HG03280 (cell line): ENCODE data around the gene KCTD7.
"Not testable (repeated sequence)": the region's sequence is repeated elsewhere in the genome, so short reads cannot be mapped to it uniquely, and the experiment has no call there.

Experiments used
- ATAC-seq: cut with Tn5 transposase; IDR thresholded peaks from one replicate; pipeline ENCODE4 v1.9.1; 2021; ENCODE audit warnings: mild to moderate bottlenecking, moderate library complexity; ENCODE audit not compliant: unreplicated experiment

Gene KCTD7

GRCh38 chr7:66679633-66680244, 51.1 kb downstream of the KCTD7 start:
- ATAC-seq = no peak

GRCh38 chr7:66681491-66682349, 53.0 kb downstream of the KCTD7 start:
- peak; percentile 96 for ATAC-seq

- ATAC-seq = peak; percentile 32
Observed at GRCh38 chr7:66682350-66683093, 53.8 kb downstream of the KCTD7 start.

GRCh38 chr7:66683094-66683769, 54.6 kb downstream of the KCTD7 start:
- not testable (repeated sequence) for ATAC-seq

GRCh38 chr7:66683770-66684123, 55.1 kb downstream of the KCTD7 start:
- ATAC-seq = no peak

- not testable (repeated sequence) for ATAC-seq
Observed at GRCh38 chr7:66685663-66686062, 57.0 kb downstream of the KCTD7 start.

- no peak for ATAC-seq
Observed at GRCh38 chr7:66687186-66687585, 58.5 kb downstream of the KCTD7 start.

- ATAC-seq = not testable (repeated sequence)
Observed at GRCh38 chr7:66687672-66688071, 59.0 kb downstream of the KCTD7 start.

GRCh38 chr7:66689081-66689480, 60.4 kb downstream of the KCTD7 start:
- no peak for ATAC-seq

GRCh38 chr7:66693331-66693730, 64.7 kb downstream of the KCTD7 start:
- ATAC-seq = no peak
